Measurements from ENCODE around the gene PIBF1.

DNA sequence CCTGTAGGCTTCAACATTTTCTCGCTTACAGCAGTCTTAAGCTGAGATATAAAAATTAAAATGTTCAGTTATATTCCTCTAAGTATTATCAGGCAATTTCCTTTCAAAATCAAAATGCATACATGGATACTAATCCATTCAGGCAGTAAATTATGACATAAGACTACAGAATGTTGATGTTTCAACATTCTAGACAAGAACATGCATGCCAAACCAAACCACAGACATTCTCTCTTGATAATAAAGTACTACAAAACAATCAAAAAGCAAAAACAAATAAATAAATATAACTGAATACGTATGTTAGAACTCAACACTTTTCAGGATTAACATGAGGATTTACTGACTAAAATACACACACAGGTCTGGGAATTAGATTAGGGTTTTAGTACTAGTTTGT, 7.9 kb upstream of the PIBF1 start:
- TF ChIP-seq, protein P1, sequence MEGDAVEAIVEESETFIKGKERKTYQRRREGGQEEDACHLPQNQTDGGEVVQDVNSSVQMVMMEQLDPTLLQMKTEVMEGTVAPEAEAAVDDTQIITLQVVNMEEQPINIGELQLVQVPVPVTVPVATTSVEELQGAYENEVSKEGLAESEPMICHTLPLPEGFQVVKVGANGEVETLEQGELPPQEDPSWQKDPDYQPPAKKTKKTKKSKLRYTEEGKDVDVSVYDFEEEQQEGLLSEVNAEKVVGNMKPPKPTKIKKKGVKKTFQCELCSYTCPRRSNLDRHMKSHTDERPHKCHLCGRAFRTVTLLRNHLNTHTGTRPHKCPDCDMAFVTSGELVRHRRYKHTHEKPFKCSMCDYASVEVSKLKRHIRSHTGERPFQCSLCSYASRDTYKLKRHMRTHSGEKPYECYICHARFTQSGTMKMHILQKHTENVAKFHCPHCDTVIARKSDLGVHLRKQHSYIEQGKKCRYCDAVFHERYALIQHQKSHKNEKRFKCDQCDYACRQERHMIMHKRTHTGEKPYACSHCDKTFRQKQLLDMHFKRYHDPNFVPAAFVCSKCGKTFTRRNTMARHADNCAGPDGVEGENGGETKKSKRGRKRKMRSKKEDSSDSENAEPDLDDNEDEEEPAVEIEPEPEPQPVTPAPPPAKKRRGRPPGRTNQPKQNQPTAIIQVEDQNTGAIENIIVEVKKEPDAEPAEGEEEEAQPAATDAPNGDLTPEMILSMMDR (IDR thresholded peaks at IDR 0.05): no peak
- no peak for TF ChIP-seq POLR2AphosphoS5 (IDR thresholded peaks at IDR 0.05)
